Stimulated activated CD8-positive, alpha-beta memory T cell treated with anti-CD3 and anti-CD28 coated beads, Interleukin-7, amount 100 ng/mL, for 4 hours (primary cell): ENCODE measurements around the gene KIF2C.

Source experiments
- DNase-seq, 2 donors: peaks; one replicate each; pipeline ENCODE4 v3.0.0-alpha.2; 2020; ENCODE audit warnings: low read depth in 2 of 2

KIF2C gene

GRCh38 chr1:44775078-44775929 lies 35.7 kb downstream of the KIF2C start, which contains the start of gene RPS8:
Gene RPS8, plus strand, starts transcription at chr1:44775540. Its CDS starts 57 bp downstream, at chr1:44775597.
- peak; percentile 83 to 87 for DNase-seq

DNA sequence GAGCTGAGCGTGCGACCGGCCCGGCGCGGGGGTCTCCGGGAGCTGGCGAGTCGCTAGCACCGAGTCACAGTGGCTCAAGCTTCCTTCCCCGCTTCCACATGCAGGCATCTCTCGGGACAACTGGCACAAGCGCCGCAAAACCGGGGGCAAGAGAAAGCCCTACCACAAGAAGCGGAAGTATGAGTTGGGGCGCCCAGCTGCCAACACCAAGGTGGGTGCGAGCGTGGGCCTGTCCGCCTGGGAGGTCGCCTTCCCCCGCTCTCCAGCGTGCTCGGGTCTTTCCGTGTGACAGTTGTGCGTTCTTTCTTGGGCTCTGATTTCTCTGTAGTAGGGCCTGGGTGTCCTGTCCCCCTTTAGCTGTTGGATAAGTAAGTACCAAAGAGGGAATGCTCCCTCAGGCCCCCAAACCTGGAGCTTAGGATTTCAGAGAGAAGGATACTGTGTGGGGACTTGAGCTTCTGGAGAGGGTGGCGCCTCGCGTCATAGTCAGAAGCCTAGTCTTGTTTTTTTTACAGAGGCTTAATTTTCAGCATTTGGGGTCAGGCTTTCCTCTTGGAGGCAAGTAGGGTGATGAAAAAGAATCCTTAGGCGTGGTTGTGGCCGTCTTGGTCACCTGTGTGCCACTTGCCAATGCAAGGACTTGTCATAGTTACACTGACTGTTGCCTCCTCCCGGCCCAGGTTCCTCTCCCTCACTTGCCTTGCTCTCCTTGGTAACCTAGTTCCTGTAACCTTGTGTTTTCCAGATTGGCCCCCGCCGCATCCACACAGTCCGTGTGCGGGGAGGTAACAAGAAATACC lies 36.5 kb downstream of the KIF2C start:
- peak; percentile 40 to 63 for DNase-seq

GRCh38 chr1:44776730-44777068 lies 37.1 kb downstream of the KIF2C start:
- no peak for DNase-seq

- DNase-seq: no peak
These were observed 37.9 kb downstream of the KIF2C start for GRCh38 chr1:44777547-44777946.

DNA sequence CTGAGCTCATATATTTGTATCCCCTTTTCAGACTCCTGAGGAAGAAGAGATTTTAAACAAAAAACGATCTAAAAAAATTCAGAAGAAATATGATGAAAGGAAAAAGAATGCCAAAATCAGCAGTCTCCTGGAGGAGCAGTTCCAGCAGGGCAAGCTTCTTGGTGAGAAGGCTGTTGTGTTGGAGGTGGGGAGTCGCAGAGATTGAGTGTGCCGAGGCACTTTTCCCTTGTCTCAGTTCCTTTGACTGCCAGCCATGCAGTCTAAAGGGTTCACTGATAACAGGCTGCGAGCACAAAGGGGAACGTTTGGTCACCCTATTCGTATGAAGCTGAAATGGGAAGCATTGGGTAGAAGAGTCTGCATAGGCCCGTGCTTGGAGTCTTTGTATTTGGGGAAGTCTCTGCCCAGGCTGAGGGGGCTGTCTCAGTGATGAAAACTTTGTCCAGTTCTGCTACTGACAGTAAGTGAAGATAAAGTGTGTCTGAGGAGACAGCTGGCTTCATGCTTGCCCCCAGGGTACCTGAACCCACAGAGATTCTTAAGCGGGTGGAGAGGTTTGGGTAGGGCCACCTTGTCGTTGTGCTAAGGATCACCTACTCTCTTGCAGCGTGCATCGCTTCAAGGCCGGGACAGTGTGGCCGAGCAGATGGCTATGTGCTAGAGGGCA lies 38.5 kb downstream of the KIF2C start:
- DNase-seq: no peak

GRCh38 chr1:44778705-44779576 lies 39.3 kb downstream of the KIF2C start:
- no peak for DNase-seq

GRCh38 chr1:44780583-44781121 lies 41.0 kb downstream of the KIF2C start:
- no peak for DNase-seq

- DNase-seq: no peak
These were observed 44.1 kb downstream of the KIF2C start for GRCh38 chr1:44783697-44784093.

DNA sequence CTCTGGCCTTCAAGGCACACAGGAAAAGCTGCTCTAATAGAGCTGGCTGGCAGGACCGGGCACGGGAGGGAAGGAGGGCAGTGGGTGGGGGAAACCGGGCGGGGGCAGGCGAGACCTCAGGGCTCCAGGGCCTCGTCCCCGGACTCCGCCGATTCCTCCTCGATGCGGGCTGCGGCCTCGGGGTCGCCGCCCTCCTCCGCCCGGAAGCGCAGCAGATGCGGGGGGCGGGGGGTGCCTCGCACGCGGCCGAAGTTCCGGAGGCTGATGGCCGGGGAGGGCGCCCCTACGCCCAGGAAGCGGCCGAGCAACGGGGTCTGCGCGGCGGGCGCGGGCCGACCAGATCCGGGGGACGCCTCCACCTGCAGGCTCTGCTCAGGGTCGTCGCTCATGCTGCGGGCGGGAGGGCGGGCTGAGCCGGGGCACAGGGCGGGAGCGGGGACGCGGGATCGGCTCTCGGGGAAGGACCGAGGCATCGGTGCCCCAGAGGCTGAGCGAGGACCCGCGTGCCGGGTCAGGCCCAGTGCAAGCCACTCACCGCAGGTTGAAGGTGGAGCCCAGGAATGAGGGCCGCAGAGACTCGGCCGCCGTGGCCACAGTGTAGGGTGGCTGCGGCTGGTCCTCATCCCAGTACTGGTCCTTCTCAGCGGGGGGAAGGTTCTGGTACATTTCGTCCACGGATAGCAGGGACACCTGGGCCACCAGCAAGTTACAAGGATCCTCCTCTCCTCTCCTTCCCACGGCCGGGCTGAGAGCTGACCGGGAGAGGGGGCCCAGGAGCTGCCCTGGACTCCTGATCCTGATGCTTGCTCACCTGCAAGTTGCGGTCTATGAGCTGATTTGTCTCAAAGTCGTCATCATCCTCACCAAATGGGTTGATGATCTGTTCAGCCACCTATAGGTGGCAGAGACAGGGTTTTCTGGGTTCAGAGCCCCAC lies 44.7 kb downstream of the KIF2C start:
- no peak for DNase-seq

GRCh38 chr1:44785029-44785380 lies 45.4 kb downstream of the KIF2C start:
- no peak for DNase-seq

DNA sequence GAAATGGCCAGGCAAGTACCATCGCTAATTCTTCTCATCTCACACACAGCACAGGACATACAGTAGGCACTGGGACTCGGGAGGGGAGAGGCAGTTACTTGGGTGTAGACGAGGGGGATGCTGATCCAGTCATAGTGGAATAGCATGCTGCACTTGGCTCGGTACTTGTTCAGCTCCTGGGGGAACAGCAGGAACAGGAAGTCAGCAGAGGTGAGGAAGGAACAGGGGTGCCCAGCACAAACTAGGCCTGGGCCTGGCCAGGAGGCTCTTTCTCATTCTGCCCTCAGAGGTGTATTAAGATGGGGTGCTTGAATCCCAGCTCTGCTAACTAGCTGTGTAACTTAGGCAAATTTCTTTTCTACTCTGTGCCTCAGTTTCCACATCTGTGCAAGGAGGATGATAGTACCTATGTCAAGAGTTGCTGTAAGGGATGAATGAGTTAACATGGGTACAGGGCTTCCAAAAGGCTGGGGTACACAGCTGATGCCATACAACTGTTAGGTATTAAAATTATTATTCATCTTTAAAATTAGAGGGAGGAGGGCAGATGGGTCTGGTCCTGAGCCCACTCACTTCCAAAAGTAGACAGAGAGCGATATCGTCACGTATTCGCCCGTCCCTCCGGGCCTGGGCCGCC lies 46.0 kb downstream of the KIF2C start:
- DNase-seq: no peak

DNA sequence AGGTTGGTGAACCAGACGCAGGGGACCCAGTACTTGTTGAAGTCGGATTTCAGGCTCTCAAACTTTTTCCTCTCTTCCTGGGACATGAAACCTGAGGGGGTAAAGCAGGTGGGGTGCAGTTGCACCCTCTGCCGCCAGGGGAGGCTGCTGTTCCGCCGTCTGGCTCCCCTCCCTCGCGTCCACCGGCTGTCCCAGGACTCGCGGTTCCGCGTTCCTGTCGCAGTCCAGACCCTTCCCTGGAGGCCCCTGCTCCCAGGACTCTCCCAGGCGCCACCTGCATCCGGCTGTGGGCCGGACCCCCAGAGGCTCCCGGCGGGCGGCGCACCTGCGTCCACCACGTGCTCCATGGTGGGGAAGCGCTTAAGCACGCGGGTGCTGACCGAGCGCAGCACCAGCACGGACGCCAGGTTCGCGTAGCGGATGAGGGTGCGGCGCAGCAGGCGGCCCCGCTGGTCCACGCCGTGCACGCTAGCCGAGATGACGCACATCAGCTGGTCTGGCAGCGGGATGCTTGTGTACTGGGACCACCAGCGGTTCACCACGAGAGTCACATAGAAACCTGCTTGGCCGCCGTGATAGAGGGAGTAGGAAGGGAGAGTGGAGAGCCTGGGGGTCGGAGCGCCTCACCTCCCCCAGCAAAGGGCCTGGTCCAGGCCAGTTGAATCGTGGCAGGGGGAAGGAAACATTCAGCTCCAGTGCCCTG lies 46.7 kb downstream of the KIF2C start:
- peak; percentile 49 to 73 for DNase-seq

- DNase-seq: no peak
These were observed 47.3 kb downstream of the KIF2C start for GRCh38 chr1:44786841-44787426.

GRCh38 chr1:44787506-44787905 lies 47.9 kb downstream of the KIF2C start:
- no peak for DNase-seq

- DNase-seq: no peak
These were observed 48.7 kb downstream of the KIF2C start, which contains the start of gene BEST4 for GRCh38 chr1:44788120-44788860. Gene BEST4, minus strand, starts transcription at chr1:44788170. Its CDS starts 465 bp downstream, at chr1:44787705.

GRCh38 chr1:44790968-44791801 lies 51.5 kb downstream of the KIF2C start:
- DNase-seq: no peak
